Astrocyte (in vitro differentiated cells and primary cell): Measurements from ENCODE around the gene ALAD.

ENCODE experiments used
- CTCF ChIP-seq: IDR thresholded peaks from 2 replicates; pipeline ENCODE4 v1.5.1; 2011; ENCODE audit warnings: low read depth, mild to moderate bottlenecking, inconsistent platforms, low read length, moderate library complexity; ENCODE audit not compliant: insufficient read depth
- EZH2 ChIP-seq: IDR thresholded peaks from 2 replicates; pipeline ENCODE4 v1.6.1; 2012; ENCODE audit warnings: mild to moderate bottlenecking, low read length, inconsistent platforms; ENCODE audit not compliant: insufficient read depth

- no peak for TF ChIP-seq CTCF
- TF ChIP-seq EZH2: no peak
Observed at GRCh38 chr9:113376634-113377567, 24.2 kb downstream of the ALAD start, which contains the start of gene HDHD3.
